Tibial nerve (tissue), 4 donors: ENCODE measurements around the gene POLR3A.

Source experiments
- CTCF ChIP-seq, 5 experiments: fragments of 200-600 bp in 3 of 5; fragments of 450-650 bp in 2 of 5; sonication (generic) in 3 of 5; IDR thresholded peaks; one replicate each; pipeline ENCODE4 v1.5.1; 2016 to 2019; ENCODE audit warnings: antibody characterized with exemption in 5 of 5, mild to moderate bottlenecking in 3 of 5, moderate library complexity in 2 of 5
- EP300 ChIP-seq, 2 donors: sonication (generic); formaldehyde crosslinking; IDR thresholded peaks; one replicate each; pipeline ENCODE4 v1.6.1; 2017; ENCODE audit warnings: antibody characterized with exemption in 2 of 2, mild to moderate bottlenecking in 1 of 2
- POLR2A ChIP-seq, 2 donors: fragments of 450-650 bp; IDR thresholded peaks; one replicate each; pipeline ENCODE4 v1.6.1; 2017; ENCODE audit warnings: antibody characterized with exemption in 2 of 2, mild to moderate bottlenecking in 2 of 2, moderate library complexity in 2 of 2

DNA sequence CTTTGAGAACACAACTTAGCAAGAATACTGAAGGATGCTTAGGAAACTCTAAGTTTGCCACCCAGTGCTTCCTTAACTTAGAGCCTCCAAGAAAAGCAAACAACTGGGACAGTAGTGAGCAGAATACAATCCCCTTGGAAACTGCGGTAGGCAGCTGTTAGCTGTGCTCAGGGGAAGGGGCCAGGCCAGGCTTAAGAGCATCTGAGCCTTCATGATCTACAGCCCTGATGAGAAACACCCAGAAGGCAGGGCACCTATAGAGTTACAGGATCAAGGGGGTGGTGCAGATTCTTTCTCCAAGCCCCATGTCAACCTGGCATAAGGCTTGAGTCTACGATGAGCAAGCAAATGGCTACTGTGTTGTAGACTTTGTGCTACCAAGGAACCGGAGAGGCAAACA lies 51.4 kb downstream of the POLR3A start:
- TF ChIP-seq CTCF (IDR thresholded peaks at IDR 0.05) (no peak), POLR2A (IDR thresholded peaks at IDR 0.05) (no peak), EP300 (IDR thresholded peaks at IDR 0.05) (no peak)
